H9 (cell line): Measurements from ENCODE around the gene HMOX2. TPM values are rescaled to one million over a fixed set of nuclear protein-coding genes. Genes with fewer than 3 reads are reported as not detected.

Experiments
- DNase-seq: peaks from one replicate; pipeline ENCODE4 v3.0.0-alpha.2; 2017
- H2AFZ ChIP-seq: one replicate; pipeline ENCODE4 v1.6.1; 2013; ENCODE audit warnings: mild to moderate bottlenecking, low read length, control low read depth, moderate library complexity
- H2AK5ac ChIP-seq: 2 replicates; pipeline ENCODE4 v1.6.1; 2013; ENCODE audit warnings: low read length, control low read depth, mixed read lengths; ENCODE audit not compliant: insufficient read length
- H2BK120ac ChIP-seq: one replicate; pipeline ENCODE4 v1.6.1; 2013; ENCODE audit warnings: low read depth, mild to moderate bottlenecking, low read length, control low read depth, inconsistent platforms; ENCODE audit not compliant: poor library complexity, severe bottlenecking
- H2BK12ac ChIP-seq: 2 replicates; pipeline ENCODE4 v1.6.1; 2013; ENCODE audit warnings: low read length, control low read depth, mixed read lengths, low read depth; ENCODE audit not compliant: insufficient read length
- H2BK15ac ChIP-seq: 2 replicates; pipeline ENCODE4 v1.6.1; 2013; ENCODE audit warnings: low read depth, low read length, control low read depth
- H2BK20ac ChIP-seq: one replicate; pipeline ENCODE4 v1.6.1; 2013; ENCODE audit warnings: low read depth, mild to moderate bottlenecking, low read length, control low read depth, inconsistent platforms; ENCODE audit not compliant: poor library complexity, severe bottlenecking
- H2BK5ac ChIP-seq: 2 replicates; pipeline ENCODE4 v1.6.1; 2013; ENCODE audit warnings: low read length, control low read depth, mixed read lengths; ENCODE audit not compliant: insufficient read length
- H3K14ac ChIP-seq: 2 replicates; pipeline ENCODE4 v1.6.1; 2013; ENCODE audit warnings: low read length, control low read depth; ENCODE audit not compliant: insufficient read depth
- H3K18ac ChIP-seq: 2 replicates; pipeline ENCODE4 v1.6.1; 2013; ENCODE audit warnings: low read depth, mild to moderate bottlenecking, mixed read lengths, low read length, control low read depth; ENCODE audit not compliant: insufficient read length
- H3K23ac ChIP-seq: 2 replicates; pipeline ENCODE4 v1.6.1; 2013; ENCODE audit warnings: low read length, control low read depth, mixed read lengths, low read depth; ENCODE audit not compliant: insufficient read length
- H3K23me2 ChIP-seq: 2 replicates; pipeline ENCODE4 v1.6.1; 2013; ENCODE audit warnings: low read depth, mild to moderate bottlenecking, mixed read lengths, low read length, control low read depth; ENCODE audit not compliant: insufficient read length, poor library complexity, severe bottlenecking
- H3K27ac ChIP-seq: 2 replicates; pipeline ENCODE4 v1.5.1; 2013; ENCODE audit warnings: low read length, control low read depth, mixed read lengths, low read depth; ENCODE audit not compliant: insufficient read length
- H3K27me3 ChIP-seq: 2 replicates; pipeline ENCODE4 v1.6.1; 2013; ENCODE audit warnings: low read length, control low read depth, inconsistent platforms; ENCODE audit not compliant: insufficient read depth
- H3K4ac ChIP-seq: 2 replicates; pipeline ENCODE4 v1.6.1; 2013; ENCODE audit warnings: low read depth, mild to moderate bottlenecking, control low read depth, inconsistent platforms, low read length, moderate library complexity
- H3K4me1 ChIP-seq: 2 replicates; pipeline ENCODE4 v1.6.1; 2013; ENCODE audit warnings: low read length, control low read depth, inconsistent platforms; ENCODE audit not compliant: insufficient read depth
- H3K4me2 ChIP-seq: 2 replicates; pipeline ENCODE4 v1.6.1; 2013; ENCODE audit warnings: low read length, control low read depth, mixed read lengths; ENCODE audit not compliant: insufficient read length, insufficient read depth
- H3K56ac ChIP-seq: 2 replicates; pipeline ENCODE4 v1.6.1; 2013; ENCODE audit warnings: low read depth, mild to moderate bottlenecking, mixed read lengths, low read length, control low read depth; ENCODE audit not compliant: insufficient read length
- H3K79me1 ChIP-seq: 2 replicates; pipeline ENCODE4 v1.6.1; 2013; ENCODE audit warnings: low read depth, mild to moderate bottlenecking, moderate library complexity, low read length, control low read depth, inconsistent platforms; ENCODE audit not compliant: insufficient read depth, poor library complexity, severe bottlenecking
- H3K79me2 ChIP-seq: 2 replicates; pipeline ENCODE4 v1.6.1; 2013; ENCODE audit warnings: low read length, control low read depth, inconsistent platforms; ENCODE audit not compliant: insufficient read depth
- H3K9ac ChIP-seq: 2 replicates; pipeline ENCODE4 v1.6.1; 2013; ENCODE audit warnings: low read length, control low read depth, mixed read lengths; ENCODE audit not compliant: insufficient read length; ENCODE audit errors: extremely low read depth
- H3K9me3 ChIP-seq: one replicate; pipeline ENCODE4 v1.6.1; 2013; ENCODE audit warnings: low read depth, low read length, inconsistent platforms; ENCODE audit not compliant: control insufficient read depth
- H3T11ph ChIP-seq: one replicate; pipeline ENCODE4 v1.6.1; 2013; ENCODE audit warnings: mild to moderate bottlenecking, low read length, control low read depth, inconsistent platforms
- H4K20me1 ChIP-seq: one replicate; pipeline ENCODE4 v1.6.1; 2013; ENCODE audit not compliant: control insufficient read depth, insufficient read length, insufficient read depth
- H4K5ac ChIP-seq: 2 replicates; pipeline ENCODE4 v1.6.1; 2013; ENCODE audit warnings: low read depth, mild to moderate bottlenecking, mixed read lengths, low read length, control low read depth; ENCODE audit not compliant: insufficient read length
- H4K8ac ChIP-seq: replicated peaks from 2 replicates; pipeline ENCODE4 v1.6.1; 2013; ENCODE audit warnings: low read length, control low read depth, mixed read lengths, low read depth; ENCODE audit not compliant: insufficient read length
- H4K91ac ChIP-seq: 2 replicates; pipeline ENCODE4 v1.6.1; 2013; ENCODE audit warnings: low read depth, mild to moderate bottlenecking, moderate library complexity, mixed read lengths, low read length, control low read depth; ENCODE audit not compliant: insufficient read length
- H3K27ac Mint-ChIP-seq, 3 experiments: 2 replicates in 2 of 3; 3 replicates in 1 of 3; pipeline ENCODE4 v1.8.0; 2020 to 2021; ENCODE audit warnings: mixed read lengths in 3 of 3, mild to moderate bottlenecking in 1 of 3, moderate library complexity in 1 of 3
- H3K27me3 Mint-ChIP-seq: 2 replicates; pipeline ENCODE4 v1.8.0; 2021; ENCODE audit warnings: low read depth, mild to moderate bottlenecking, moderate library complexity, mixed read lengths
- H3K36me3 Mint-ChIP-seq, 3 experiments: 2 replicates in 2 of 3; 3 replicates in 1 of 3; pipeline ENCODE4 v1.8.0; 2020 to 2021; ENCODE audit warnings: low read depth in 3 of 3, mixed read lengths in 3 of 3; ENCODE audit not compliant: insufficient read depth in 1 of 3
- H3K4me1 Mint-ChIP-seq, 2 experiments: 2 replicates each; pipeline ENCODE4 v1.8.0; 2020; ENCODE audit warnings: mixed read lengths in 2 of 2
- H3K4me3 Mint-ChIP-seq, 2 experiments: 2 replicates in 1 of 2; 3 replicates in 1 of 2; pipeline ENCODE4 v1.8.0; 2020 to 2021; ENCODE audit warnings: mild to moderate bottlenecking in 2 of 2, mixed read lengths in 2 of 2, moderate library complexity in 1 of 2
- H3K9me3 Mint-ChIP-seq, 2 experiments: 2 replicates in 1 of 2; 3 replicates in 1 of 2; pipeline ENCODE4 v1.8.0; 2020; ENCODE audit warnings: mild to moderate bottlenecking in 2 of 2, mixed read lengths in 2 of 2, moderate library complexity in 1 of 2
- WGBS: extraction: QIAGEN DNeasy Blood & Tissue Kit; methylation state at CpG from one replicate; pipeline ENCODE4 v1.1.7; 2013; ENCODE audit warnings: missing lambda C conversion rate, low lambda C conversion rate, mixed read lengths; ENCODE audit not compliant: insufficient read length; ENCODE audit errors: extremely low coverage; 5-methylcytosine and 5-hydroxymethylcytosine counted together
- total RNA-seq: library from RNA; stranded (reverse); gene quantifications from 2 replicates; pipeline ENCODE4 v1.2.1, GENCODE V29; 2021
- TF ChIP-seq, protein P1 (sequence below): fragments of 200-600 bp; sonication (generic); conservative IDR thresholded peaks from 3 replicates; pipeline ENCODE4 v1.8.0; 2021; ENCODE audit warnings: antibody characterized with exemption, mild to moderate bottlenecking

HMOX2 gene
- total RNA-seq, 1 experiment from 2014 or later: 44.4 TPM

DNA sequence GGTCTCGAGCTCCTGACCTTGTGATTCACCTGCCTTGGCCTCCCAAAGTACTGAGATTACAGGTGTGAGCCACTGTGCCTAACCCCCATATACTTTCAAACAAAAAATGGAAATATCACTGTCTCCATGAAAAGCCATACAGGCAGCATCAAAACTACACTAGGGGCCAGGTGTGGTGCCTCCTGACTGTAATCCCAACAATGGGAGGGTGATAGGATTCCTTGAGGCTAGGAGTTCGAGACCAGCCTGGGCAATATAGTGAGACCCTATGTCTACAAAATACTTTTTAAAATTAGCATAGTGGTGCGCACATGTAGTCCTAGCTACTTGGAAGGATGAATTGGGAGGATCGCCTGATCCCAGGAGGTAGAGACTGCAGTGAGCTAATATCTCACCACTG, 15.7 kb downstream of the HMOX2 start:
- no peak for DNase-seq
- Histone ChIP-seq H3K27ac (no peak overlapping the region), H3K9ac (no peak overlapping the region), H3K4me1 (no peaks in the 10 kb centered on the region), H3K18ac (no peak overlapping the region), H3K9me3 (no peaks in the 10 kb centered on the region), H2BK120ac (no peak overlapping the region), H3K79me2 (no peaks in the 10 kb centered on the region), H3K14ac (no peak overlapping the region), H3K23ac (no peak overlapping the region), H2AK5ac (no peak overlapping the region), H3K23me2 (no peaks in the 10 kb centered on the region), H3K79me1 (no peaks in the 10 kb centered on the region), H2BK5ac (no peak overlapping the region), H3K56ac (no peak overlapping the region), H4K20me1 (no peaks in the 10 kb centered on the region), H4K8ac (no peak overlapping the region), H4K5ac (no peak overlapping the region), H3K27me3 (no peaks in the 10 kb centered on the region), H3K4ac (no peak overlapping the region), H3T11ph (no peak overlapping the region), H4K91ac (no peak overlapping the region), H2BK12ac (no peak overlapping the region), H2AFZ (no peak overlapping the region), H3K4me2 (no peak overlapping the region), H2BK20ac (no peak overlapping the region), H2BK15ac (no peak overlapping the region)
- Mint-ChIP-seq H3K36me3 (peaks cover 0 to 10% (median 0%) of the 10 kb centered on the region in 3 experiments; a peak in 5 of 7 replicates), H3K9me3 (no peaks in the 10 kb centered on the region), H3K27ac (no peak overlapping the region), H3K27me3 (no peaks in the 10 kb centered on the region), H3K4me1 (peaks cover 0 to 7% of the 10 kb centered on the region in 2 experiments; a peak in 2 of 4 replicates), H3K4me3 (no peak overlapping the region)
- WGBS: no CpG with 5 or more reads among the region's 4 CpGs
- TF ChIP-seq, protein P1, sequence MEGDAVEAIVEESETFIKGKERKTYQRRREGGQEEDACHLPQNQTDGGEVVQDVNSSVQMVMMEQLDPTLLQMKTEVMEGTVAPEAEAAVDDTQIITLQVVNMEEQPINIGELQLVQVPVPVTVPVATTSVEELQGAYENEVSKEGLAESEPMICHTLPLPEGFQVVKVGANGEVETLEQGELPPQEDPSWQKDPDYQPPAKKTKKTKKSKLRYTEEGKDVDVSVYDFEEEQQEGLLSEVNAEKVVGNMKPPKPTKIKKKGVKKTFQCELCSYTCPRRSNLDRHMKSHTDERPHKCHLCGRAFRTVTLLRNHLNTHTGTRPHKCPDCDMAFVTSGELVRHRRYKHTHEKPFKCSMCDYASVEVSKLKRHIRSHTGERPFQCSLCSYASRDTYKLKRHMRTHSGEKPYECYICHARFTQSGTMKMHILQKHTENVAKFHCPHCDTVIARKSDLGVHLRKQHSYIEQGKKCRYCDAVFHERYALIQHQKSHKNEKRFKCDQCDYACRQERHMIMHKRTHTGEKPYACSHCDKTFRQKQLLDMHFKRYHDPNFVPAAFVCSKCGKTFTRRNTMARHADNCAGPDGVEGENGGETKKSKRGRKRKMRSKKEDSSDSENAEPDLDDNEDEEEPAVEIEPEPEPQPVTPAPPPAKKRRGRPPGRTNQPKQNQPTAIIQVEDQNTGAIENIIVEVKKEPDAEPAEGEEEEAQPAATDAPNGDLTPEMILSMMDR: no peak
